Effector memory CD4-positive, alpha-beta T cell (primary cell): ENCODE data around the gene WDR33.

ENCODE experiments used
- DNase-seq, 3 donors: peaks; one replicate each; pipeline ENCODE4 v3.0.0-alpha.2; 2020
- H3K27ac ChIP-seq: 2 replicates; pipeline ENCODE4 v1.7.0; 2013; ENCODE audit warnings: mild to moderate bottlenecking, low read length, moderate library complexity; ENCODE audit not compliant: insufficient read depth, poor library complexity, severe bottlenecking
- H3K27me3 ChIP-seq: replicated peaks from 2 replicates; pipeline ENCODE4 v1.7.0; 2013; ENCODE audit warnings: mild to moderate bottlenecking, low read length; ENCODE audit not compliant: insufficient read depth, control insufficient read depth, poor library complexity, severe bottlenecking
- H3K36me3 ChIP-seq: 2 replicates; pipeline ENCODE4 v1.7.0; 2013; ENCODE audit warnings: mild to moderate bottlenecking, low read length, moderate library complexity; ENCODE audit not compliant: control insufficient read depth, insufficient read depth
- H3K4me1 ChIP-seq: 2 replicates; pipeline ENCODE4 v1.7.0; 2013; ENCODE audit warnings: low read length, mild to moderate bottlenecking; ENCODE audit not compliant: control insufficient read depth, insufficient read depth, poor library complexity, severe bottlenecking
- H3K4me3 ChIP-seq: 2 replicates; pipeline ENCODE4 v1.7.0; 2013; ENCODE audit warnings: low read length, low read depth, mild to moderate bottlenecking; ENCODE audit not compliant: insufficient read depth, poor library complexity, severe bottlenecking
- H3K9me3 ChIP-seq: 2 replicates; pipeline ENCODE4 v1.7.0; 2013; ENCODE audit warnings: mild to moderate bottlenecking, low read length, moderate library complexity; ENCODE audit not compliant: control insufficient read depth
- total RNA-seq, 3 donors: gene quantifications; one replicate each; lab custom pipeline; 2026; lab: John Stamatoyannopoulos, UW

Gene WDR33
- total RNA-seq, result 126 to 143 (median 126) reads per million in 3 donors

- Histone ChIP-seq H3K27me3 (no peaks in the 10 kb centered on the region), H3K27ac (peak within 1 kb of the TSS; percentile 95), H3K36me3 (no peaks in the 10 kb centered on the region), H3K4me3 (peak within 1 kb of the TSS; percentile 97), H3K4me1 (peaks cover 12% of the 10 kb centered on the region), H3K9me3 (no peaks in the 10 kb centered on the region)
- peak; percentile 87 to 91 (median 89) for DNase-seq
Measured at GRCh38 chr2:127810619-127811396, at the start of gene WDR33. Gene WDR33, minus strand, starts transcription at chr2:127811171. Its CDS starts 40,190 bp downstream, at chr2:127770981.

GRCh38 chr2:127860130-127860529 is 49.2 kb upstream of the WDR33 start:
- Histone ChIP-seq H3K27me3 (no peaks in the 10 kb centered on the region), H3K27ac (no peak overlapping the region), H3K9me3 (no peaks in the 10 kb centered on the region), H3K4me1 (peaks cover 21% of the 10 kb centered on the region), H3K36me3 (peaks cover 19% of the 10 kb centered on the region), H3K4me3 (no peak overlapping the region)
- no peak for DNase-seq

GRCh38 chr2:127859712-127860085 is 48.7 kb upstream of the WDR33 start:
- peaks cover 21% of the 10 kb centered on the region for H3K4me1 ChIP-seq
- H3K4me3 ChIP-seq, result no peak overlapping the region
- H3K36me3 ChIP-seq, result peaks cover 16% of the 10 kb centered on the region
- no peak overlapping the region for H3K27ac ChIP-seq
- no peaks in the 10 kb centered on the region for H3K27me3 ChIP-seq
- peak; percentile 40 to 56 (median 49) for DNase-seq
- no peaks in the 10 kb centered on the region for H3K9me3 ChIP-seq

GRCh38 chr2:127857265-127857808 is 46.4 kb upstream of the WDR33 start:
- Histone ChIP-seq H3K9me3 (no peaks in the 10 kb centered on the region), H3K4me3 (peak overlapping the region; percentile 94), H3K27me3 (no peaks in the 10 kb centered on the region), H3K36me3 (peaks cover 9% of the 10 kb centered on the region), H3K4me1 (peaks cover 24% of the 10 kb centered on the region), H3K27ac (peak overlapping the region; percentile 81)
- no peak for DNase-seq

- no peak for DNase-seq
- H3K36me3 ChIP-seq, result peaks cover 30% of the 10 kb centered on the region
- no peak overlapping the region for H3K27ac ChIP-seq
- H3K4me1 ChIP-seq, result peaks cover 24% of the 10 kb centered on the region
- H3K27me3 ChIP-seq, result no peaks in the 10 kb centered on the region
- no peak overlapping the region for H3K4me3 ChIP-seq
- H3K9me3 ChIP-seq, result no peaks in the 10 kb centered on the region
Measured at GRCh38 chr2:127853671-127854070, 42.7 kb upstream of the WDR33 start.

- Histone ChIP-seq H3K27ac (no peak overlapping the region), H3K9me3 (no peaks in the 10 kb centered on the region), H3K4me3 (no peak overlapping the region), H3K36me3 (peaks cover 38% of the 10 kb centered on the region), H3K4me1 (peaks cover 20% of the 10 kb centered on the region), H3K27me3 (no peaks in the 10 kb centered on the region)
- no peak for DNase-seq
Measured at GRCh38 chr2:127852388-127852787, 41.4 kb upstream of the WDR33 start.

- H3K27ac ChIP-seq, result no peak overlapping the region
- DNase-seq, result no peak
- H3K4me1 ChIP-seq, result no peaks in the 10 kb centered on the region
- H3K36me3 ChIP-seq, result peaks cover 49% of the 10 kb centered on the region
- no peaks in the 10 kb centered on the region for H3K27me3 ChIP-seq
- H3K9me3 ChIP-seq, result no peaks in the 10 kb centered on the region
- no peak overlapping the region for H3K4me3 ChIP-seq
Measured at GRCh38 chr2:127847931-127848330, 37.0 kb upstream of the WDR33 start.

- H3K27me3 ChIP-seq, result no peaks in the 10 kb centered on the region
- H3K9me3 ChIP-seq, result no peaks in the 10 kb centered on the region
- H3K4me1 ChIP-seq, result no peaks in the 10 kb centered on the region
- peaks cover 33% of the 10 kb centered on the region for H3K36me3 ChIP-seq
- no peak overlapping the region for H3K4me3 ChIP-seq
- DNase-seq, result no peak
- no peak overlapping the region for H3K27ac ChIP-seq
Measured at GRCh38 chr2:127844973-127845372, 34.0 kb upstream of the WDR33 start.

- no peak for DNase-seq
- H3K27me3 ChIP-seq, result no peaks in the 10 kb centered on the region
- H3K4me3 ChIP-seq, result no peak overlapping the region
- no peaks in the 10 kb centered on the region for H3K4me1 ChIP-seq
- peaks cover 23% of the 10 kb centered on the region for H3K36me3 ChIP-seq
- H3K9me3 ChIP-seq, result no peaks in the 10 kb centered on the region
- H3K27ac ChIP-seq, result no peak overlapping the region
Measured at GRCh38 chr2:127843677-127844076, 32.7 kb upstream of the WDR33 start.

GRCh38 chr2:127841466-127842178 is 30.7 kb upstream of the WDR33 start:
- H3K9me3 ChIP-seq, result no peaks in the 10 kb centered on the region
- H3K4me1 ChIP-seq, result no peaks in the 10 kb centered on the region
- H3K36me3 ChIP-seq, result peaks cover 7% of the 10 kb centered on the region
- H3K27ac ChIP-seq, result no peak overlapping the region
- DNase-seq, result no peak
- no peaks in the 10 kb centered on the region for H3K27me3 ChIP-seq
- H3K4me3 ChIP-seq, result no peak overlapping the region
